Suppressor macrophage (primary cell): ENCODE results near the gene CACNA1I.

ENCODE experiments used
- DNase-seq, 4 experiments: peaks; one replicate each; pipeline ENCODE4 v3.0.0-alpha.2; 2020 to 2022

Gene CACNA1I

GRCh38 chr22:39699631-39700360 lies 129.2 kb downstream of the CACNA1I start:
- no peak for DNase-seq

GRCh38 chr22:39700565-39700964 lies 130.0 kb downstream of the CACNA1I start:
- DNase-seq = no peak

GRCh38 chr22:39703091-39703490 lies 132.5 kb downstream of the CACNA1I start:
- no peak for DNase-seq

- no peak for DNase-seq
These were observed 133.5 kb downstream of the CACNA1I start for GRCh38 chr22:39703928-39704639.

- no peak for DNase-seq
These were observed 134.8 kb downstream of the CACNA1I start for GRCh38 chr22:39705386-39705785.

- no peak for DNase-seq
These were observed 136.0 kb downstream of the CACNA1I start for GRCh38 chr22:39706376-39707140.

- no peak for DNase-seq
These were observed 136.8 kb downstream of the CACNA1I start for GRCh38 chr22:39707351-39707750.

GRCh38 chr22:39707816-39708215 lies 137.3 kb downstream of the CACNA1I start:
- DNase-seq = no peak

GRCh38 chr22:39710380-39711150 lies 140.0 kb downstream of the CACNA1I start:
- DNase-seq = no peak

- DNase-seq = no peak
These were observed 141.5 kb downstream of the CACNA1I start for GRCh38 chr22:39712081-39712480.

GRCh38 chr22:39712751-39713525 lies 142.4 kb downstream of the CACNA1I start:
- DNase-seq = no peak

GRCh38 chr22:39713799-39714290 lies 143.3 kb downstream of the CACNA1I start:
- DNase-seq = no peak

- DNase-seq = no peak
These were observed 143.8 kb downstream of the CACNA1I start for GRCh38 chr22:39714321-39714720.

GRCh38 chr22:39715778-39716495 lies 145.4 kb downstream of the CACNA1I start:
- DNase-seq = no peak

- DNase-seq = no peak
These were observed 146.0 kb downstream of the CACNA1I start for GRCh38 chr22:39716534-39716933.

- DNase-seq = no peak
These were observed 146.5 kb downstream of the CACNA1I start for GRCh38 chr22:39717099-39717498.

- DNase-seq = no peak
These were observed 147.7 kb downstream of the CACNA1I start for GRCh38 chr22:39718206-39718605.

GRCh38 chr22:39718921-39719475 lies 148.4 kb downstream of the CACNA1I start:
- no peak for DNase-seq

GRCh38 chr22:39719559-39720450 lies 149.3 kb downstream of the CACNA1I start:
- no peak for DNase-seq
